Lung (tissue), 12 donors: ENCODE results near the gene ZNF595. TPM values are rescaled to one million over a fixed set of nuclear protein-coding genes. Genes with fewer than 3 reads are reported as not detected.

Source experiments
- ATAC-seq: fragments of 200-7000 bp; cut with Tn5 transposase; one replicate; pipeline ENCODE4 v1.9.1; 2020; ENCODE audit warnings: moderate number of reproducible peaks; ENCODE audit not compliant: insufficient read depth, low FRiP score
- DNase-seq, 3 donors: peaks; one replicate each; pipeline ENCODE4 v3.0.0-alpha.2; 2013 to 2017
- H3K27ac ChIP-seq, 2 donors: one replicate each; pipeline ENCODE4 v1.5.1; 2013; ENCODE audit warnings: mild to moderate bottlenecking in 2 of 2, moderate library complexity in 2 of 2, control low read depth in 1 of 2, inconsistent platforms in 1 of 2, low read depth in 1 of 2, low read length in 1 of 2
- H3K27me3 ChIP-seq, 3 donors: one replicate each; pipeline ENCODE4 v1.5.1; 2013; ENCODE audit warnings: low read length in 2 of 3; ENCODE audit not compliant: control insufficient read depth in 3 of 3, insufficient read depth in 3 of 3
- H3K36me3 ChIP-seq, 4 donors: one replicate each; pipeline ENCODE4 v1.5.1; 2013; ENCODE audit warnings: low read length in 4 of 4, mild to moderate bottlenecking in 1 of 4, moderate library complexity in 1 of 4; ENCODE audit not compliant: control insufficient read depth in 4 of 4, insufficient read depth in 4 of 4
- H3K4me1 ChIP-seq, 5 donors: one replicate each; pipeline ENCODE4 v1.5.1; 2013; ENCODE audit warnings: low read length in 5 of 5, mild to moderate bottlenecking in 2 of 5, moderate library complexity in 1 of 5; ENCODE audit not compliant: control insufficient read depth in 5 of 5, insufficient read depth in 5 of 5
- H3K4me3 ChIP-seq: one replicate; pipeline ENCODE4 v1.5.1; 2013; ENCODE audit warnings: mild to moderate bottlenecking, control low read depth, moderate library complexity
- H3K9ac ChIP-seq, 2 donors: one replicate each; pipeline ENCODE4 v1.5.1; 2013; ENCODE audit warnings: low read length in 2 of 2, control low read depth in 1 of 2; ENCODE audit not compliant: insufficient read depth in 1 of 2
- H3K9me3 ChIP-seq, 4 donors: one replicate each; pipeline ENCODE4 v1.5.1; 2013; ENCODE audit warnings: low read length in 3 of 4, mild to moderate bottlenecking in 1 of 4, moderate library complexity in 1 of 4; ENCODE audit not compliant: control insufficient read depth in 4 of 4, insufficient read depth in 3 of 4
- CTCF ChIP-seq: IDR thresholded peaks from 2 replicates; pipeline ENCODE4 v1.5.1; 2012; ENCODE audit warnings: mild to moderate bottlenecking; ENCODE audit errors: control extremely low read depth, extremely low read depth
- WGBS, 2 donors: extraction: QIAGEN DNeasy Blood & Tissue Kit; methylation state at CpG; one replicate each; pipeline ENCODE4 v1.1.7; 2013; 5-methylcytosine and 5-hydroxymethylcytosine counted together
- polyA plus RNA-seq, 2 donors: library from polyadenylated mRNA; stranded (reverse); fragments of 200-250 nt; gene quantifications; one replicate each; pipeline ENCODE4 v1.2.1, GENCODE V29; 2013
- total RNA-seq, 2 donors: library from RNA; depleted of rRNA in 1 of 2; stranded (reverse); fragments of >200 nt in 1 of 2; gene quantifications; one replicate each; pipeline ENCODE4 v1.2.1, GENCODE V29; 2014 to 2021
- donor health status: control.
- donor health status: control.
- donor health status: Bipolar disorder and iron deficiency.
- donor health status: healthy.
- donor health status: DM: yes; HTN: yes; CAD: no.

ZNF595 gene
- total and polyA plus RNA-seq, 4 donors = 2.7 to 46.1 (median 10.6) TPM

GRCh38 chr4:98386-98785 is 45.3 kb downstream of the ZNF595 start:
- H3K4me1 ChIP-seq = no peaks in the 10 kb centered on the region
- no peak for DNase-seq
- 79 to 85% methylated on average over 1 of the region's 1 CpG for WGBS, 2 donors

GRCh38 chr4:99863-100262 is 46.7 kb downstream of the ZNF595 start:
- no peak overlapping the region for H3K9ac ChIP-seq
- no peak for TF ChIP-seq CTCF
- ATAC-seq (no peak), DNase-seq (no peak)
- WGBS, 2 donors = 88 to 92% methylated on average over 5 of the region's 5 CpGs
- H3K36me3 ChIP-seq = no peaks in the 10 kb centered on the region
- H3K4me3 ChIP-seq = no peak overlapping the region
- H3K27me3 ChIP-seq = no peaks in the 10 kb centered on the region
- peaks cover 2 to 47% (median 30%) of the 10 kb centered on the region in 4 donors for H3K9me3 ChIP-seq
- no peak overlapping the region for H3K27ac ChIP-seq
- no peaks in the 10 kb centered on the region for H3K4me1 ChIP-seq

More at GRCh38 chr4:98386-98785, 45.3 kb downstream of the ZNF595 start:
- Histone ChIP-seq H3K9me3 (peaks cover 2 to 52% (median 35%) of the 10 kb centered on the region in 4 donors), H3K4me3 (no peak overlapping the region), H3K36me3 (no peaks in the 10 kb centered on the region), H3K27me3 (no peaks in the 10 kb centered on the region), H3K27ac (no peak overlapping the region), H3K9ac (no peak overlapping the region)
- TF ChIP-seq CTCF = no peak
- no peak for ATAC-seq

- WGBS, 2 donors = 13 to 17% methylated on average over 24 to 33 of the region's 33 CpGs
- TF ChIP-seq CTCF = no peak
- Histone ChIP-seq H3K9me3 (peaks cover 0 to 62% (median 5%) of the 10 kb centered on the region in 4 donors), H3K9ac (no peak overlapping the region), H3K36me3 (no peaks in the 10 kb centered on the region), H3K4me3 (no peak overlapping the region), H3K27ac (no peak overlapping the region), H3K27me3 (peaks cover 16 to 42% (median 36%) of the 10 kb centered on the region in 3 donors), H3K4me1 (peaks cover 0 to 8% (median 0%) of the 10 kb centered on the region in 5 donors)
- DNase-seq (no peak), ATAC-seq (no peak)
Observed at GRCh38 chr4:107083-107443, 53.9 kb downstream of the ZNF595 start.
